Stomach (tissue), 9 donors: ENCODE measurements around the gene CYB5A. TPM values are rescaled to one million over a fixed set of nuclear protein-coding genes. Genes with fewer than 3 reads are reported as not detected.

Source experiments
- DNase-seq, 2 donors: peaks; one replicate each; pipeline versions ENCODE4 v3.0.0 to v3.0.0-alpha.2; 2013 to 2019
- H3K27ac ChIP-seq, 5 donors: fragments of 200-600 bp in 4 of 5; sonication (generic) in 4 of 5; one replicate each; pipeline ENCODE4 v1.5.1; 2013 to 2019; ENCODE audit warnings: mild to moderate bottlenecking in 1 of 5, moderate library complexity in 1 of 5
- H3K27me3 ChIP-seq, 3 donors: fragments of 200-600 bp; sonication (generic); one replicate each; pipeline ENCODE4 v1.5.1; 2017 to 2019; ENCODE audit warnings: mixed run types in 1 of 3
- H3K36me3 ChIP-seq, 4 donors: fragments of 200-600 bp; sonication (generic); 1 replicate in 3 of 4; 2 replicates in 1 of 4; pipeline ENCODE4 v1.5.1; 2016 to 2019
- H3K4me1 ChIP-seq, 4 donors: fragments of 200-600 bp; sonication (generic); one replicate each; pipeline ENCODE4 v1.5.1; 2016 to 2019
- H3K4me3 ChIP-seq, 4 donors: fragments of 200-600 bp; sonication (generic) in 3 of 4; one replicate each; pipeline ENCODE4 v1.5.1; 2016 to 2019; ENCODE audit warnings: mild to moderate bottlenecking in 1 of 4
- H3K9me3 ChIP-seq, 4 donors: fragments of 200-600 bp; sonication (generic); one replicate each; pipeline ENCODE4 v1.5.1; 2016 to 2019
- EP300 ChIP-seq: sonication (generic); formaldehyde crosslinking; IDR thresholded peaks from one replicate; pipeline ENCODE4 v1.6.1; 2017; ENCODE audit warnings: antibody characterized with exemption
- POLR2A ChIP-seq, 4 donors: fragments of 450-650 bp; IDR thresholded peaks; one replicate each; pipeline ENCODE4 v1.6.1; 2016; ENCODE audit warnings: antibody characterized with exemption in 4 of 4, control low read depth in 2 of 4, mild to moderate bottlenecking in 1 of 4, moderate library complexity in 1 of 4
- POLR2AphosphoS5 ChIP-seq, 3 donors: sonication (generic); formaldehyde crosslinking; IDR thresholded peaks; one replicate each; pipeline ENCODE4 v1.6.1; 2016; ENCODE audit warnings: antibody characterized with exemption in 3 of 3
- WGBS, 5 donors: extraction: QIAGEN DNeasy Blood & Tissue Kit in 3 of 5; methylation state at CpG; one replicate each; pipeline versions ENCODE4 v1.1.5 to v1.1.7; 2013 to 2018; 5-methylcytosine and 5-hydroxymethylcytosine counted together
- intact Hi-C: fragments of 100-400 bp; cut with DNase I; formaldehyde crosslinking; loops from one replicate; pipeline ENCODE4 v1.15.1; 2023; ENCODE audit warnings: low total_unique reads
- polyA plus RNA-seq, 3 donors: library from polyadenylated mRNA; stranded (reverse); fragments of 200-250 nt; gene quantifications; one replicate each; pipeline ENCODE4 v1.2.3, GENCODE V29; 2013
- total RNA-seq, 5 donors: library from RNA; depleted of rRNA; stranded (reverse); fragments of >200 nt; gene quantifications; one replicate each; pipeline versions ENCODE4 v1.1.0 to v1.2.3, GENCODE V29; 2014 to 2016
- TF ChIP-seq, protein P1 (sequence below), 7 experiments: fragments of 450-650 bp in 4 of 7; fragments of 200-600 bp in 3 of 7; sonication (generic) in 3 of 7; IDR thresholded peaks; one replicate each; pipeline ENCODE4 v1.5.1; 2016 to 2019; ENCODE audit warnings: antibody characterized with exemption in 7 of 7, control low read depth in 2 of 7, mild to moderate bottlenecking in 1 of 7
- donor health status: healthy with polysubstance abuse.
- donor health status: Bipolar disorder and iron deficiency.
- donor health status: healthy.

CYB5A gene
- total and polyA plus RNA-seq, 8 donors = 75.9 to 450 (median 114) TPM

DNA sequence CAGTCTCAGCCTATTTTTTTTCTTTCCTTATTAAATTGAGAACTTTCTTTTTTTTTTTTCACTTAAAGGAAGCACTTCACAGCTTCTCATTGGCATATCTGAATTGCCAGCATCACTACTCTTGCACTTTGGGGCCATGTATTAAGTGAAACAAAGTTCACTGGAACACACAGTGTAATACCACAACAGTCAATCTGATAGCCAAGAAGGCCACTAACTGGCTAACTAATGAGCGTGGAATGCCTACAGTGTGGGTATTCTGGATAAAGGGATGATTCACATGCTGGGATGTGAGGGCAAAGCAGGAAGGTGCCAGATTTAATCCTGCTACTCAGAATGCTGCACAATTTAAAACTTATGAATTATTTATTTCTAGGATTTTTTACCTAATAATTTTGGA is 12.2 kb upstream of the CYB5A start:
- intact Hi-C loops = no loop called here
- no peak for TF ChIP-seq EP300
- TF ChIP-seq POLR2A (IDR thresholded peaks at IDR 0.05) = no peak
- TF ChIP-seq POLR2AphosphoS5 (IDR thresholded peaks at IDR 0.05) = no peak
- TF ChIP-seq, protein P1, sequence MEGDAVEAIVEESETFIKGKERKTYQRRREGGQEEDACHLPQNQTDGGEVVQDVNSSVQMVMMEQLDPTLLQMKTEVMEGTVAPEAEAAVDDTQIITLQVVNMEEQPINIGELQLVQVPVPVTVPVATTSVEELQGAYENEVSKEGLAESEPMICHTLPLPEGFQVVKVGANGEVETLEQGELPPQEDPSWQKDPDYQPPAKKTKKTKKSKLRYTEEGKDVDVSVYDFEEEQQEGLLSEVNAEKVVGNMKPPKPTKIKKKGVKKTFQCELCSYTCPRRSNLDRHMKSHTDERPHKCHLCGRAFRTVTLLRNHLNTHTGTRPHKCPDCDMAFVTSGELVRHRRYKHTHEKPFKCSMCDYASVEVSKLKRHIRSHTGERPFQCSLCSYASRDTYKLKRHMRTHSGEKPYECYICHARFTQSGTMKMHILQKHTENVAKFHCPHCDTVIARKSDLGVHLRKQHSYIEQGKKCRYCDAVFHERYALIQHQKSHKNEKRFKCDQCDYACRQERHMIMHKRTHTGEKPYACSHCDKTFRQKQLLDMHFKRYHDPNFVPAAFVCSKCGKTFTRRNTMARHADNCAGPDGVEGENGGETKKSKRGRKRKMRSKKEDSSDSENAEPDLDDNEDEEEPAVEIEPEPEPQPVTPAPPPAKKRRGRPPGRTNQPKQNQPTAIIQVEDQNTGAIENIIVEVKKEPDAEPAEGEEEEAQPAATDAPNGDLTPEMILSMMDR (IDR thresholded peaks at IDR 0.05) = no peak
- DNase-seq = no peak
- WGBS, 5 donors = 73 to 92% (median 84%) methylated on average over 1 of the region's 1 CpG
- no peak overlapping the region for H3K27ac ChIP-seq
- H3K27me3 ChIP-seq = peaks cover 0 to 7% (median 0%) of the 10 kb centered on the region in 3 donors
- H3K4me3 ChIP-seq = no peak overlapping the region
- no peaks in the 10 kb centered on the region for H3K4me1 ChIP-seq
- H3K9me3 ChIP-seq = no peaks in the 10 kb centered on the region
- H3K36me3 ChIP-seq = no peaks in the 10 kb centered on the region

DNA sequence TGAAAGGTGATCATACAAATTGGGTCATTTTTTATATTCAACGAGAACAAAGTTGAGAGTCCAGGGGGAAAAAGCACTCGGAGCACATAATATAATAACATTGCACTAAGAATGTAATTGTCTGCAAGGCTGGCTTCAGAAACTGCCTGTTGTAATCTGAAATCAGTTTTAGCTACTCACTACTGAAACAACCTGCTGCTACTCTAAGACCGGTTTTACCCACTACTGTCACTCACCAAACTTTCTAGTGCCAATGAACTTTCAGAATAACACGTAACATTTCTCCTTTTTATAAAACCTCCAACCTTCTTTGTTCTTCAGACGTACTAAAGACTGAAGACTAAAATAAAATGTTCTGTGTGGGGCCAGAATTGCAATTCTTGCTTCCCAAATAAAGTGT is 11.5 kb upstream of the CYB5A start:
- no peak overlapping the region for H3K27ac ChIP-seq
- no peaks in the 10 kb centered on the region for H3K9me3 ChIP-seq
- no peak for TF ChIP-seq EP300
- TF ChIP-seq, protein P1 (IDR thresholded peaks at IDR 0.05) = no peak
- no peak for TF ChIP-seq POLR2AphosphoS5 (IDR thresholded peaks at IDR 0.05)
- TF ChIP-seq POLR2A (IDR thresholded peaks at IDR 0.05) = no peak
- DNase-seq = no peak
- intact Hi-C loops = no loop called here
- no peaks in the 10 kb centered on the region for H3K4me1 ChIP-seq
- 63 to 84% (median 76%) methylated on average over 5 of the region's 5 CpGs for WGBS, 5 donors
- H3K4me3 ChIP-seq = no peak overlapping the region
- peaks cover 0 to 7% (median 0%) of the 10 kb centered on the region in 3 donors for H3K27me3 ChIP-seq
- H3K36me3 ChIP-seq = no peaks in the 10 kb centered on the region

DNA sequence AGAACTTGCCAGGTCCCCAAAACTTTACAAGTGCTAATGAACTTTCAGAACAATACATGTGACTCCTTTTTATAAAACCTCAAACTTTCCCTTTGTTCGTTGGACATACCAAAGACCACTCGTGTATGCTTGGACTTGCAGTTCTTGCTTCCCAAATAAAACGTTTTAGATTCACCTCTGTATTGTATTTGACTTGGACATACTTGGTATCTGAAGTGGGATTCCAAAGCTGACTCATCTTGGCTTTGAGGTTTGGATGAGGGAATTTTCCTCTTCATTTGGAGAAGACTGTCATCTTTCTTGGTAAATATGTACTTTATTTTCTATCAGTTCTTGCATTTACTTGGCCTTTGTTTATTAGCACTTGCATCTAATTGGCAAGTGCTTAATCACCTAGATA is 8.0 kb upstream of the CYB5A start:
- H3K4me1 ChIP-seq = no peaks in the 10 kb centered on the region
- 37 to 73% (median 45%) methylated on average over 3 of the region's 3 CpGs for WGBS, 5 donors
- H3K36me3 ChIP-seq = no peaks in the 10 kb centered on the region
- DNase-seq = no peak
- H3K4me3 ChIP-seq = no peak overlapping the region
- no peaks in the 10 kb centered on the region for H3K27me3 ChIP-seq
- intact Hi-C loops = no loop called here
- TF ChIP-seq POLR2A (IDR thresholded peaks at IDR 0.05) (no peak), EP300 (no peak), POLR2AphosphoS5 (IDR thresholded peaks at IDR 0.05) (no peak)
- TF ChIP-seq, protein P1 (IDR thresholded peaks at IDR 0.05) = no peak
- H3K27ac ChIP-seq = no peak overlapping the region
- H3K9me3 ChIP-seq = no peaks in the 10 kb centered on the region

- Histone ChIP-seq H3K36me3 (no peaks in the 10 kb centered on the region), H3K27ac (no peak overlapping the region), H3K4me3 (no peak overlapping the region), H3K4me1 (no peaks in the 10 kb centered on the region), H3K27me3 (no peaks in the 10 kb centered on the region), H3K9me3 (no peaks in the 10 kb centered on the region)
- no peak for TF ChIP-seq EP300
- TF ChIP-seq POLR2AphosphoS5 (IDR thresholded peaks at IDR 0.05) = no peak
- TF ChIP-seq, protein P1 (IDR thresholded peaks at IDR 0.05) = no peak
- no peak for TF ChIP-seq POLR2A (IDR thresholded peaks at IDR 0.05)
- 79 to 91% (median 89%) methylated on average over 1 of the region's 1 CpG for WGBS, 5 donors
- no peak for DNase-seq
- intact Hi-C loops = no loop called here
Measured at GRCh38 chr18:74299162-74299561, 7.4 kb upstream of the CYB5A start.
